HepG2 (cell line): ENCODE results near the gene TPI1. TPM values are rescaled to one million over a fixed set of nuclear protein-coding genes. Genes with fewer than 3 reads are reported as not detected.

Experiments
- AGO2 ChIP-seq: fragments of 200-400 bp; formaldehyde crosslinking; optimal IDR thresholded peaks from 2 replicates; pipeline ENCODE3; 2017; ENCODE audit warnings: mild to moderate bottlenecking, low read depth, low read length, moderate library complexity
- ATF7 ChIP-seq, 2 experiments: fragments of 450-650 bp in 1 of 2; sonication (generic) in 1 of 2; formaldehyde crosslinking in 1 of 2; IDR thresholded peaks; 2 replicates each; pipeline versions ENCODE4 v1.4.0 to v1.6.1; 2016 to 2020; ENCODE audit warnings: antibody characterized with exemption in 1 of 2, mild to moderate bottlenecking in 1 of 2, missing genetic modification reagents in 1 of 2
- IKZF1 ChIP-seq: fragments of 450-650 bp; IDR thresholded peaks from 2 replicates; pipeline ENCODE4 v1.7.1; 2016
- JUNB ChIP-seq: sonication (generic); formaldehyde crosslinking; IDR thresholded peaks from 2 replicates; pipeline ENCODE4 v1.8.0; 2022; ENCODE audit warnings: missing genetic modification reagents, mild to moderate bottlenecking, borderline replicate concordance
- MNT ChIP-seq: fragments of 450-650 bp; IDR thresholded peaks from 2 replicates; pipeline ENCODE4 v1.6.1; 2016
- NONO ChIP-seq, 2 experiments: fragments of 450-650 bp in 1 of 2; sonication (generic) in 1 of 2; formaldehyde crosslinking in 1 of 2; IDR thresholded peaks in 1 of 2; conservative IDR thresholded peaks in 1 of 2; 2 replicates each; pipeline versions ENCODE4 v1.6.1 to v1.8.0; 2017 to 2022; ENCODE audit warnings: mild to moderate bottlenecking in 1 of 2, missing genetic modification reagents in 1 of 2, moderate library complexity in 1 of 2
- RXRB ChIP-seq: IDR thresholded peaks from 2 replicates; pipeline ENCODE4 v1.6.1; 2016; ENCODE audit warnings: borderline replicate concordance, missing genetic modification reagents, missing compliant biosample characterization
- TARDBP ChIP-seq: sonication (generic); formaldehyde crosslinking; IDR thresholded peaks from 2 replicates; pipeline ENCODE4 v1.8.0; 2022; ENCODE audit warnings: mild to moderate bottlenecking, missing genetic modification reagents
- TFE3 ChIP-seq: IDR thresholded peaks from 2 replicates; pipeline ENCODE4 v1.6.1; 2016
- ZSCAN21 ChIP-seq: sonication (generic); formaldehyde crosslinking; IDR thresholded peaks from 2 replicates; pipeline ENCODE4 v1.8.0; 2022; ENCODE audit warnings: mild to moderate bottlenecking, missing genetic modification reagents, moderate library complexity, borderline replicate concordance
- polyA plus RNA-seq, 8 experiments: library from polyadenylated mRNA; depleted of rRNA in 3 of 8; stranded (reverse) in 7 of 8; unstranded in 1 of 8; fragments of >200 nt; fragmentation: Illumina TruSeq in 4 of 8; extraction: Trizol in 4 of 8; gene quantifications; 2 replicates each; pipeline versions ENCODE4 v1.2.1 to v1.2.3, GENCODE V29; 2011 to 2016; ENCODE audit warnings: low read depth in 4 of 8, missing spikeins in 1 of 8, mixed read lengths in 1 of 8; ENCODE audit not compliant: insufficient read depth in 1 of 8
- total RNA-seq, 5 experiments: library from RNA; depleted of rRNA; stranded (reverse); fragments of >200 nt; fragmentation: Illumina TruSeq; extraction: Trizol; gene quantifications; 2 replicates each; pipeline ENCODE4 v1.2.3, GENCODE V29; 2016; ENCODE audit warnings: low read depth in 1 of 5

TPI1 gene
- total and polyA plus RNA-seq, 2 of the 13 experiments (the other 11 are each of a cell fraction or from before 2014, with no cell fraction given) = 945 to 2,535 TPM

GRCh38 chr12:6817662-6818157 is 49.6 kb upstream of the TPI1 start (continued):
- TF ChIP-seq MNT = peak; percentile 88
- 0 out of 2 replicates have a peak, but pooled peaks have one; percentile 13 for TF ChIP-seq NONO (IDR thresholded peaks at IDR 0.05)
- 0 out of 2 replicates have a peak, but pooled peaks have one; percentile 32 for TF ChIP-seq NONO (CRISPR knock-in tag; conservative IDR thresholded peaks at IDR 0.05)
- TF ChIP-seq AGO2 = peak; percentile 57
- 0 out of 2 replicates have a peak, but pooled peaks have one; percentile 39 for TF ChIP-seq IKZF1
- TF ChIP-seq TFE3 (CRISPR knock-in tag) = no peak
- TF ChIP-seq TARDBP = peak; percentile 97
- TF ChIP-seq RXRB (CRISPR knock-in tag) = no peak
- TF ChIP-seq ZSCAN21 (CRISPR knock-in tag) = 0 out of 2 replicates have a peak, but pooled peaks have one; percentile 29
- TF ChIP-seq JUNB (CRISPR knock-in tag) = 0 out of 2 replicates have a peak, but pooled peaks have one; percentile 24
- no peak for TF ChIP-seq ATF7 (IDR thresholded peaks at IDR 0.05)
- TF ChIP-seq ATF7 (CRISPR knock-in tag; IDR thresholded peaks at IDR 0.05) = 0 out of 2 replicates have a peak, but pooled peaks have one; percentile 12
